ENCODE measurements around the gene PSMD5.

- TF ChIP-seq, protein P1, sequence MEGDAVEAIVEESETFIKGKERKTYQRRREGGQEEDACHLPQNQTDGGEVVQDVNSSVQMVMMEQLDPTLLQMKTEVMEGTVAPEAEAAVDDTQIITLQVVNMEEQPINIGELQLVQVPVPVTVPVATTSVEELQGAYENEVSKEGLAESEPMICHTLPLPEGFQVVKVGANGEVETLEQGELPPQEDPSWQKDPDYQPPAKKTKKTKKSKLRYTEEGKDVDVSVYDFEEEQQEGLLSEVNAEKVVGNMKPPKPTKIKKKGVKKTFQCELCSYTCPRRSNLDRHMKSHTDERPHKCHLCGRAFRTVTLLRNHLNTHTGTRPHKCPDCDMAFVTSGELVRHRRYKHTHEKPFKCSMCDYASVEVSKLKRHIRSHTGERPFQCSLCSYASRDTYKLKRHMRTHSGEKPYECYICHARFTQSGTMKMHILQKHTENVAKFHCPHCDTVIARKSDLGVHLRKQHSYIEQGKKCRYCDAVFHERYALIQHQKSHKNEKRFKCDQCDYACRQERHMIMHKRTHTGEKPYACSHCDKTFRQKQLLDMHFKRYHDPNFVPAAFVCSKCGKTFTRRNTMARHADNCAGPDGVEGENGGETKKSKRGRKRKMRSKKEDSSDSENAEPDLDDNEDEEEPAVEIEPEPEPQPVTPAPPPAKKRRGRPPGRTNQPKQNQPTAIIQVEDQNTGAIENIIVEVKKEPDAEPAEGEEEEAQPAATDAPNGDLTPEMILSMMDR (conservative IDR thresholded peaks at IDR 0.05; ENCODE audit: low read depth, low read length): no peak
- no peak for TF ChIP-seq BHLHE40 (IDR thresholded peaks at IDR 0.05; ENCODE audit: low read depth, low read length)
- TF ChIP-seq POLR2A (IDR thresholded peaks at IDR 0.05; ENCODE audit: low read depth, low read length): no peak
- no peak for TF ChIP-seq FOS (IDR thresholded peaks at IDR 0.05; ENCODE audit: low read depth, low read length)
- TF ChIP-seq MXI1 (IDR thresholded peaks at IDR 0.05; ENCODE audit: borderline replicate concordance, low read depth, low read length): no peak
- no peak for TF ChIP-seq SMC3 (IDR thresholded peaks at IDR 0.05; ENCODE audit: low read depth, low read length)
- TF ChIP-seq MAZ (IDR thresholded peaks at IDR 0.05; ENCODE audit: borderline replicate concordance, low read depth, low read length): no peak
- TF ChIP-seq USF2 (IDR thresholded peaks at IDR 0.05; ENCODE audit: low read depth, low read length): no peak
- TF ChIP-seq CEBPB (IDR thresholded peaks at IDR 0.05; ENCODE audit: low read depth, low read length): no peak
- no peak for TF ChIP-seq RFX5 (IDR thresholded peaks at IDR 0.05; ENCODE audit: low read depth, low read length)
- no peak for TF ChIP-seq RAD21 (IDR thresholded peaks at IDR 0.05; ENCODE audit: low read length)
Measured at GRCh38 chr9:120869726-120870125, 27.0 kb upstream of the PSMD5 start.

All from IMR-90 (cell line).